ENCODE measurements around the gene PET100.

The PET100 gene

GRCh38 chr19:7612282-7613274 lies 17.0 kb upstream of the PET100 start:
- no peak for DNase-seq

DNA sequence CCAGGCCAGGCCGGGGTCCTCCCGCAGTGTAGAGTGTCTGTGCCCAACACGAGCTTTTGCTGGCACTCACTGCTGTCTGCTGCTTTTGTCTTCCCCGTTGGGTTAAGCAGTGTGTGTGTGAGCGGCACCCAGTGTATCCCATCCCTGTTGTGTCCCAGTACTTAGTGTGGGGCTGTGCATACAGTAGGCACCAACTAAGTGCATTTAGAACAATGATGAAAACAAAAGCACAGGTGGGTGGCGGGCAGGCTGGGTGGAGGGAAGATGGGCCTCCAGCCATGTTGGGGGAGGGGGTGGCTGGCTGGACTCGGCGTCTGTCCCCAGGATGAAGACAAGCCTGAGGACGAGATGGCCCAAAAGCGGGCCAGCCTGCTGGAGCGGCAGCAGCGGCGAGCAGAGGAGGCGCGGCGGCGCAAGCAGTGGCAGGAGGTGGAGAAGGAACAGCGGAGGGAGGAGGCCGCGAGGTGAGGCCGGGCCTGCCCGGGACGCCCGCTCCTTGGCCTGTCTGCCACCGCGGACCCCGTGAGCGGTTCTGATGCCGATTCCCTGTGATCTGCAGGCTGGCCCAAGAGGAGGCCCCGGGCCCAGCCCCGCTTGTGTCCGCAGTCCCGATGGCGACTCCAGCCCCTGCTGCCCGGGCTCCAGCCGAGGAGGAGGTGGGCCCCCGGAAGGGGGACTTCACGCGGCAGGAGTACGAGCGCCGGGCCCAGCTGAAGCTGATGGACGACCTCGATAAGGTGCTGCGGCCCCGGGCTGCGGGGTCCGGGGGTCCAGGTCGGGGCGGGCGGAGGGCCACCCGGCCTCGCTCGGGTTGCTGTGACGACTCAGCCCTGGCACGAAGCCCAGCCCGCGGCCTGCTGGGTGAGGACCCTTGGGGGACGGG lies 14.5 kb upstream of the PET100 start:
- no peak for DNase-seq

GRCh38 chr19:7617172-7617571 lies 12.4 kb upstream of the PET100 start:
- DNase-seq = no peak

- no peak for DNase-seq
Measured at GRCh38 chr19:7617735-7618134, 11.9 kb upstream of the PET100 start.

DNA sequence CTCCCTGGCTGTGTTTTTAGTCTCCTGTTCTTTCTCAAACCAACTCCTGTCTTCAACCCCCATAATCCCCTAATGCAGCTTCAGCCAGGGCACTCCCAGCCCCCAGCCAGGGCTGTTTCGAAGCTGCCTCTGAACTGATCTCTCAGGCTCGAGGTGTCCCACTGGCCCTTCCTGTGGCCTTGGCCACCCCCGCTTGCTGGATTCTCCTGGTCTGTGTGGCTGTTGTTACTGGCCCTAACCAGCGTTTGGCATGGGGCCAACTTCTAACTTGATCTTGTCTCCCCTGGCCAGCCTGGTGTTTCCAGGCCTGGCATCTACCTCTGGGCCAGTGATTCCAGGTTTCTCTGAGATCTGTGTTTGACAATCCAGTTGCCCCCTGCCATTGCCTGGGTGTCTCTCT lies 11.2 kb upstream of the PET100 start:
- DNase-seq = no peak

GRCh38 chr19:7618771-7619510 lies 10.7 kb upstream of the PET100 start:
- no peak for DNase-seq

DNA sequence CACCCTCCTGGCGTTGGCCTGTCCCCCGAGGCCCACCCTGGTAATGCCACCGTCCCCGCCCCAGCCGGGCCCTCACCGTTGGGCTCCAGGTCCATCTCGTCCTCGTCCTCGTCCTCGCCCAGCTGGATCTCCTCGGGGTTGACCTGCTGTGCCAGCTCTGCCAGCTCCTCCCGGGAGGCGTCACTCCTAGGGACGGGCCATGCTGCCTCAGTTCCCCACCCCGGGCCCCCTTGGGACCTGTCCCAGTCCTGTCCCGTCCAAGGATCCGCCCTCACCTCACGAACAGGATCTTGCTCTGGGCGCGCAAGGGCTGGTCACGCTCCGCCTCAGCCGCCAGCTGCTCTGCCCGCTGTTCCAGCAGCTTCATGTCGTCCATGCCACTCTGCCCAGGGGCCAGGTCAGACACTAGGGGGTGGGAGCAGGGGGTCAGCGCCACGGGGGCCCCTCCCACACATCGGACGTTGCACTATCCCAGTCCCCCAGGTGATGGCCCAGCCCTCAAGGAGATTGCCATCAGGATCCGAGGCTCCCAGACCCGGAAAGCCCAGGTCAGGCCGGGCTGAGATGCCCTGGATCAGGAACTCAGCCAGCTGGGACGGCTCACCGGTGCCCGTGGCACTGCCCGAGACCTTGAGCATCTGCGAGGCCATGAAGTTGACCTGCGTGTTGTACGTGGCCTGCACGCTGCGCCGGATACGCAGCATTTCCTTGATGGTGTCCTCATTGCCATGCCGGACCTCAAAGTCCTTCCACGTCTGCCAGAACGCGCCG lies 9.7 kb upstream of the PET100 start:
- DNase-seq = no peak

GRCh38 chr19:7620442-7621412 lies 8.9 kb upstream of the PET100 start:
- no peak for DNase-seq

- no peak for DNase-seq
Measured at GRCh38 chr19:7622933-7623685, 6.5 kb upstream of the PET100 start.

- DNase-seq = no peak
Measured at GRCh38 chr19:7623725-7624603, 5.6 kb upstream of the PET100 start.

DNA sequence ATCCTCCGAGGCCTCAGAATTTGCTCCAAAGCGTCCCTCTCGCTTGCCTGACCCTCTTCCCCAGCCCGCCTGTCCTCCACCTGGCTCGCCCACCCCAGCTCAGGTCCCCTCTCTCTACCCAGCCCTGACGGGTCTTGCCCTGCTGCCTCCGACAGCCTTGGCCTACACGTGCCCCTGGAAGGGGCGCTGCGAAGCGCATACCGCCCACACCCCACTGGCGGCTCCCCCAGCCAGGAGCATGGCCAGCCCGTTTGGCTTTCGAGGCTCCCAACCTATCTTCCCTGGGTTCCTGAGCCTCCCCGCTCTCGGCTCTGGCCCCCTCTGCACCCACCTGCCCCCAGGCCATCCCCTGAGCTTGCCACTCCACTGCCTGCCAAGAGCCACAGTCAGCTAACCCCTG lies 4.8 kb upstream of the PET100 start:
- DNase-seq = no peak

GRCh38 chr19:7625763-7626372 lies 3.7 kb upstream of the PET100 start:
- DNase-seq = no peak

DNA sequence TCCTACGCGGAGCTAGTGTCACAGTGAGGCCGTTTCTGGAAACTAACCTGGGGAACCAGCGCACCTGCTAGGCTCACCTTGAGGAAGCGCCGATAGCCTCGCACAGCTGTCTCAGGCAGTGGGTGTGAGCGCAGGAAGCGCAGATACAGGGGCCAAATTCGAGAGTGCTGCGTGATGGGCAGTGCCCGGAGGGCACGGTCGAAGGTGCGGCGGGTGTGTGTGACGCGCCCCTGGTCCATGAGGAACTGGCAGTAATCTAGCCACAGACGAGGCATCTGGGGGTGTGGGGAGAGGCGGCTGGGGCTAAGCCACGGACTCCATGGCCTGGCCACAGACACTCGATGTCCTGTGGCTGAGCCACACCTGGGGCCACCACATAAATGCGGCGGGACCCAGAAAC lies 2.4 kb upstream of the PET100 start:
- no peak for DNase-seq

DNA sequence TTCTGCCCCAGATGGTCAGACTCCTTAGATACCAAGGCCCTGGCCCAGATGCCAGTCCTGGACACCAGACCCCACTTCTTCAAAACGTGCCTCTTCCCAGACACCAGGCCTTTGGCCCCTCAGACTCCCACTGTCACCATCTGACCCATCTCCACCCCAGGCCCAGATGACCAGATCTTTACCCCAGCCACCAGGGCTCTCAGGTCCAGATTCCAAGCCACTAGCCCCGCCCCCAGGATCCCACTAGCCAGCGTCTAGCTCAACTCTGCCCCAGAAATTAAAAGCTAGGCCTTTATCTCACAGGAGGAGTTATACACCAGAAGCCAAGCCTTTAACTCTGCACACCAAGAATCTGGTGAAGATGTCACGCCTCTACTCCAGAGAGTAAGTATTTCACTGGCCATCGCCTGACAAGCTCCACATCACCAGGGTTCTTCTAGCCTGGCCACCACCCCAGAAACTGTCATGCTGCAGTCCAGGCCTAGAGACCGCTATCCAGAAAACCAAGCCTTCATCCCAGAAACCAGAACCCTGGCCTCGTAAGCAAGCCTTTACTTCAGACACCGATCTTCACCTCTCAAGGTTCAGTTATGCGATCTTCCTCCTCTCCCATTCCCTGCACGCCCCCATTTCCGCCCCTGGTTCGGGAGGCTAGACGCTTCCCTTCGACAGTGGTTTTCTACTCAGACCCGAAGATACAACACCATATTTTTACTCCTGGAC lies 843 bp upstream of the PET100 start:
- DNase-seq = no peak

- DNase-seq = no peak
Measured at GRCh38 chr19:7631577-7631976, 2.0 kb downstream of the PET100 start.

DNA sequence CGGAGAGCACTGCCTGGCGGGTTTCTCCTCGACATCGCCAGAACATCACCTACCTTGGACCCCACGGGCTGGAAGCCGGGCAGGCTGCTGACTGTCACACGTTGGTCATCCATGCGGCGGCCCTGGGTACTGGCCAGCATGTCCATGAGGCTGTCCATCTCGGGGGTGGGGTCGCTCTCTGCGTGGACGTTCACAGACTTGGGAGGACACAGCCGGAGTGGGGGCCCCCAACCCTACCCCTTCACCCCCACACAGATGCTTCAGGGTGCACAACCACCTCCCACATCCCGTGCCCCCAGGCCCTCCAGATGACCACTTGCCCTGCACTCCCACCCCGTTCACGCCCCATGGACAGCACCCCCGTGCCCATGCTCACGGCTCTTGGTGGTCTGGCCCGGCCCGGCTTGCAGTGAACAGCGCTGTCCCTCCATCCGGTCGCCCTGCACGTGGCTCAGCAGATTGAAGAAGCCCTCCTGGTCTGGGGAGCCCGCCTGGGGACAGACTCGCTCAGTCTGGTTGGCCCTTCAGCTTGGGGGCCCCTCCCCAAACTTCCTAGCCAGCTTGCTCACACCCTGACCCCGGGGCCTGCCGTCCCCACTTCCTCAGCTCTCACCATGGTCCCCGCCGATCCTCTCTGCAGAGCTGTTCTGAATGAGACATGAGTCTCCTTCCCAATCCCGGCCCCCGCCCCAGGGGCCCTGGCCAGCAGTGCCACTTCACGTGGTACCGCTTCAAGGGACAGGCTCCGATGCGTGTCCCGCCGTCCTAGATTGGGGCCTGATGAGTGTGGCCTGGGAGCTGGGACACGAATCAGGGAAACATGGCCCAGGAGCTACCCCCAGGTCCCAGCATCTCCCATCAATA lies 3.0 kb downstream of the PET100 start:
- DNase-seq = no peak

- no peak for DNase-seq
Measured at GRCh38 chr19:7633698-7634097, 4.1 kb downstream of the PET100 start, which contains the start of gene PCP2. TSS of gene PCP2 (minus strand) at chr19:7633719. CDS start at chr19:7633457, 262 bp downstream.
